GM18873 (cell line): ENCODE data around the gene GPATCH2L.

Experiments
- ATAC-seq: cut with Tn5 transposase; IDR thresholded peaks from one replicate; pipeline ENCODE4 v1.9.1; 2021; ENCODE audit warnings: mild to moderate bottlenecking, moderate library complexity, moderate number of reproducible peaks; ENCODE audit not compliant: unreplicated experiment, low FRiP score

The GPATCH2L gene

DNA sequence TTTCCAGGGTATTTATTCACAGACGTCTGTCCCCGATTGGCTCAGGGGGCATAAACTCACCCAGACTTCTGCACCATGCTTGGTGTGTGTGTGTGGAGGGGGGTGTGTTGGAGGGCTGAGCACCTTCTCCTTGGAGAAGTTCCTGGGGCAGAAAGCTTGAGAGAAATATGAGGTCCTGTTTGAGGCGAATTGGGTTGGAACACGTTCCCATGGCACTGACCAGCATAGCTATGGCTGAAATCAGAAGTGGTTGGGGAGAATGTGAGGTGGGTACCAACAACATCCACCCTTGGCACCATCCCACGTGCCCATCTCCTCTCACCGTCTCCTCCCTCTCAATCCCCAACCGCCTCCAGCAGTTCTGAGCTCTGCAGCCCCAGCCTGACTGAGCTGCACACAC lies 16.0 kb upstream of the GPATCH2L start:
- no peak for ATAC-seq

DNA sequence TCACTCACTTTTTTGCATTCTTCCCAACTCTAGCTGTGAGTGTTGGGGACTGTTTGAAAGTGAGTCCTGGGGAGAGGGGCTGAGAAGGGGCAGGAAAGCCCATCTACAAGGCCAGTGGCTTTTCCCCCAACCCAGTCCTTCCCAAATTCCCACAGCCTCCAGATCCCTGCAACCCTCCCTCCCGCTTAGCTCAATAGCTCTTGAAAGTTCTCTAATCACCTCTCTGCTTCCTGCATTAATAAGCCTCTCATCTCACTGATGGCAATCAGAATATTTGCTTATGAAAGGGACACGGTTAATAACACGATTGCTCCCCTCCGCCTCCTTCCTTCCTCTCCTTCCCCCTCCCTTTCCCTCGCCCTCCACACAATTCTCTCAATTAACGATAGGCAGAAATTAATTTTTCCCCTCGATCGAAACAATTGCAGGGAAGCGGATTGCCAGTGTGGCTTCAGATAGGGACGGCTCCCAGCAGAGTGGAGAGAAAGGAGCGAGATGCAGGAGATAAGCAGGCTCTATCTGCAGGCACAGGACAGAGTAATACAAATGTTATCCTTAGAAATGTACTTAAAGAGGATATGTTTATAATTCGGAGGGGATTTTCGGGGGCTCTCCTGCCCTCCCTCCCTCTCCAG lies 15.1 kb upstream of the GPATCH2L start:
- ATAC-seq: no peak

DNA sequence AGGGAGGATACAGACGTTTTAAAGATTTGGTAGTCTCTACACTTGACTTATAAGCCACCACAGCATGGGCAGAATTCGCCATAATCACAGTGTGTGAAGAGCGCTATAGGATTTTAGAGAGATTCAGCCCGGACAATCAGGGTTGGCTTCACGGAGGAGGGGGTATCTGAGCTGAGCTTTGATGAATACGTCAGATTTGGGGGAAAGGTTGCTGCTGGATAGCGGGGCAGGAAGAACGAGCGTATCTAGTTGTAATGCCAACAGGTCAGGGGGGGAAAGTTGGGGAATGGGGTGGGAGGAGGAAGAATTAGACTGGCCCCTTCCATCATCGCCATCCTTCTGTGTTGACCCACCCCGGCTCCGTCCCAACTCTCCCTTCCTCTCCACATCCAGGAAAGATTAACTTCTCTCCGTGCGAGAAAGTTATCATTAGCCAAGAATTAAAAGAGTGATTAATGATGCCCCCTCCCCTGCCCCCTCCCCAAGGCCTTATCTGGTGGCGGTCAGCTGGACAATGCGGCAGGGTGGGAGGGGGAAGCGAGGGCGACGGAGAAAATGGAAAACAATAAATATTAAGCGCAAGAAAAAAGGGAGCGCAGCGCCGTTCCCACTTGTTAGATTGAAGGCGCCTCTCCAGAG lies 13.5 kb upstream of the GPATCH2L start:
- ATAC-seq: no peak

DNA sequence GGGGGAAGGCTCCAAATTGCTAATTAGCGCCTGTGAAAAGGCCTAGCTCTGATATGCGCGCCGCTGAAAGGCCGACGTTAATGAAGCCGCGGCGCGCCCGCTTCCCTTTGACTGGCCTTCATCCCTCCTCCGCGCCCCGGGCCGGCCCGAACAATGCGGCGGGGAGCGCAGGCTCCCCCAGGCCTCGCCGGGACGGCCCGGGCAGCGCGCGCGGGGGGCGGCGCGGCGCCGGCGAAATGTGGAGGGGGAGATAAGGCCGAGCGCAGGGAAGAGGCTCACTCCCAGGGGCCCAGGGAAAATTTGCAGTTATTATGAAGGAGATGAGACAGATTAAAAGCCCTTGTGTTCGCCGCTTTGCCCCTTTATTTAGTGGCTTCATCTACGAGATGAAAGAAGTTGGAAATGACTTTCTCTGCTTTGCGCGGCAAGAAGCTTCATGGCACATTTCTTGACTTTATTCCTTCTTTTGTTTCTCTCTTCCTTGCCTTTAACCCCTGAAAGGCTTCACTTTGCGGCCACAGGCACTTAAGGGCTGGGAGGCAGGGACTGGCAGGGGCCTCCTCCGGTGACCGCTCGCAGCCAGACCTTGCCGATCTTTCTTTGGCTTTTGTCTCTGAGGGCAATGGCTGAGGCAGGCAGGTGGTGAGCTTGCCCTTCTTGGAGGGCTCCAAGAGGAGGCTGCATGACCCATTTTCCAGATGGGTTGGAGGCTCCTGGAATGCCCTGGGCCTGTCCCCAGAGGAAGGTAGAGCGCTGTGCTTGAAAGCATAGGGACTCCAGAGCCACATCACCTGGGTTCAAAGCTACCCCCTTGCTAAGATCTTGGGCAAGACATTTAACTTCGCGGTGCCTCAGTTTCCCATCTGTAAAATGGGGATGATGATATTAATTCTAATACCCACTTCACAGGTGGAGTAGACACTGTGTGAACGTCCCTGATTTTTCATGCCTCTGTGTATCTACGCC lies 12.7 kb upstream of the GPATCH2L start:
- ATAC-seq: no peak

DNA sequence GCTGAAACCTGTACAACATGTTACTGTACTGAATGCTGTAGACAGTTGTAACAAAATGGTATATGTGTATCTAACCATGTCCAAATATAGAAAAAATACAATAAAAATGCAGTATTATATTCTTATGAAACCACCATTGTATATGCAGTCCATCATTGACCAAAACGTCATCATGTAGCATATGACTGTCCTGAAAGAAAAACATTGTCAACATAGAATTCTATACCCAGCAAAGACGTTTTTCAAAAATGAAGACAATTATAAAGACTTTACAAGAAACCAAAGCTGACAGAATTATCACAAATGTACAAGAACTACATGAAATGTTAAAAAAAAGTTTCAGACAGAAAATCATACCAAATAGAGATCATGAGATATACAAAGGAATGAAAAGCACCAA lies 8.1 kb upstream of the GPATCH2L start:
- ATAC-seq: no peak

DNA sequence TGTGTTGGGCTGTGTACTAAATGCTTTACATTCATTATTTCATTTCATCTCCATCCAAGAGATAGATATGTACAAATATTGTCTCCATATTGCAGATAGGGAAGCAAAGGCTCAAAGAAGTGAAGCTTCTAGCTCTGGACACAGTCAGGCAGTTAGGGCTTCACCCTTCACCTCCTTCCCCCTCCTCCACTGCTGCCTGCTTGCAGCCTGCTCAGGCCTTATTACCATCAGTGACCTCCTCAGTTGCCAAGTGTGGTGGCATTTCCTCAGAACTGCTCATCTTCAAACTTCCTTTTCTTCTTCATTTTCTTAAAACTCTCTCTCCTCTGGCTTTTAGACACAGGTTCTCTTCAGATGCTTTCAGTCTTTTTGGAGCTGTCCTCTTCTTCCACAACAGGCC lies 4.7 kb upstream of the GPATCH2L start:
- ATAC-seq: no peak

DNA sequence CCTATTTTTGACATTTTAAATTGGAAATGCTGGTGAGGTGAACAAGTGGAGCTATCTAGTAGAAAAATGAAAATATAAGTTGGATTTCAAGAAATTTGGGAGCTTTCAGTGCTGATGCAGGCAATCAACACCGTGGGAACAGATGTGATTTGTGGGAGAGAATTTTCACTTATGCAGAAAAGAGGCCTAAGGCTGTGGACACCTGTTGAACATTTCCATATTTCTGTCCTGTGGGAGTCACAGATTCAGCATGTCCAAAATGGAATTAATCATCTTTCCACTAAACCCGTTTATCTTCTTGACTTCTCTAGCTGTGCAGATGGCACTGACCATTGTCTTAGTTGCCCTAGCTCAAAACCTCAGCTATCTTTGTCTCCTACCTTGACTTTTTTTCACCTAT lies 2.5 kb upstream of the GPATCH2L start:
- no peak for ATAC-seq

DNA sequence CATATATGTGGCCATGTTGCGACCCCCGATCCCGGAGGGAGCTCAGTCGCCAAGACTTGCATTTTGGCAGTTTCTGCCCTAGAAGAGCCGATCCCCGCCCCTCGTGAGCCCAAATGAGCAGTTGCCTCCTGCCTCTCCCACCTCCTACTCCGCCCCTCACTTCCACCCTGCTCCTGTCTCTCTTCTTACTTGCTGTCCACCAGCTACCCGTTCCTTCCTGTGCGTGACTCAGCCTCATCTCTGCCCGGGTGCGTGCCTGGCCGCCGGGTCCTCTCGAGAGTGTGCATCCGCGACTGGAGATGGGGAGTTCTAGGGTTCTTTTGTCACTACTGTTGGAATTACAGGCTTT lies 585 bp downstream of the GPATCH2L start:
- peak; percentile 49 for ATAC-seq

DNA sequence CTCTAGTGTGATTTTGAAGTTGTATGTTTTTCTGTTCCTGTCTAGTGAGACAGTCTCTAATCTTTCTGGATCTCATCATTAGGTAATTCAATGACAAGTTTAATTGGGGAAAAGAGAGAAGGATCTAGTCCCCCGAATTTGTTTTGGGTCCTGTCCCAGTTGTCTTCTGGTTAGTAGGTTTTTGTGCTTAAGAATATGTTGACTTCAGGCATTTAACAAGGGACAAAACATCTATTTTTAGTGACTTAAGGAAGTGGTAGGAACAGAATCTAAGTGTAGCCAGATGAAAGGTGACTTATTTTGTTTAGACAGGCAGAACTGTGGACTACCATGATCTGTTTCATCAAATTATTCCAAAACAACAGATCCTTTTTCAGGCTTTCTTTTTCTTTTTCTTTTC lies 2.2 kb downstream of the GPATCH2L start:
- no peak for ATAC-seq

DNA sequence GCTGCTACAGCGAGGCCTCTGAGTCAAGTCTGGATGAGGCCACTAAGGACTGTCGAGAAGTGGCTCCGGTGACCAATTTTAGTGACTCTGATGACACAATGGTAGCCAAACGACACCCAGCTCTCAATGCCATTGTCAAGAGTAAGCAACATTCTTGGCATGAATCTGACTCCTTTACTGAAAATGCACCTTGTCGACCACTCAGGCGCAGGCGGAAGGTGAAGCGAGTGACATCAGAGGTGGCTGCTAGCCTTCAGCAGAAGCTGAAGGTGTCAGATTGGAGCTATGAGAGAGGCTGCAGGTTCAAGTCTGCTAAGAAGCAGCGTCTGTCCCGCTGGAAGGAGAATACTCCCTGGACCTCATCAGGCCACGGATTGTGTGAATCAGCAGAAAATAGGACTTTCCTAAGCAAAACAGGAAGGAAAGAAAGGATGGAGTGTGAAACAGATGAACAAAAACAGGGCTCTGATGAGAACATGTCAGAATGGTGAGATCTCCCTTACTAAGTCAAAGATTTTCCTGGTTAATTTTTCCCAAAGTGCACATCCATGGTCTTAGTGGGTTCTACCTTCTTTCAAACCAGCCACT lies 2.9 kb downstream of the GPATCH2L start:
- ATAC-seq: no peak

DNA sequence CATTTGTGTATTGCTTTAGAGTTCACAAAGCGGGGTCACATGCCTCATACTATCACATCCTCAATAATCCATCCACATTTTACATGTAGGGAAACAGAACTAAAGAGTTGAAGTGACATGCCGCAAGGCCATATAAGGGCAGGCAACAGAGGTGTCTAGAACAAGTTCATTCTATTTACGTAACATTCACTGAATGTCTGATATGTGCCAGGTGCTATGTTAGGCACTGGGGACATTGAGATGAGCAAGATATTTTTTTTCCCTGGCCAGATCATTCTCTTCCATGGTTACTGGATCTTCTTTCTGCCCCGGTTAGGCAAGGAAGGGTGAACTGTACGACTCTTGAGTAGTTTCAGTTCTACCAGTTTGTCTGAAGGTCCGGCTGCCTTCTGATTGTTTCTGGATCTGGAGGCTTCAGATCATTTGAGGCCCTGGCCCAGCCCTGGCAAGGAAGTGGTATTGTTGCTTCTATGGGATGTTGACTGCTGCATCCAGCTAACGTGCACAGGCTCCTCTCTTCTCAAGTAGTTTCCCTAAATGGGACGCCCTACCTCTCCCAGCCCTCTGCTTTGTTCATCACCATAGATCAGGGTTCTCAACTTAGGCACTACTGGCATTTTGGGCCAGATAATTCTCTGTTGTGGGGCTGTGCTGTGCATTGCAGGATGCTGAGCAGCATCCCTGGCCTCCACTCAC lies 12.1 kb downstream of the GPATCH2L start:
- no peak for ATAC-seq

DNA sequence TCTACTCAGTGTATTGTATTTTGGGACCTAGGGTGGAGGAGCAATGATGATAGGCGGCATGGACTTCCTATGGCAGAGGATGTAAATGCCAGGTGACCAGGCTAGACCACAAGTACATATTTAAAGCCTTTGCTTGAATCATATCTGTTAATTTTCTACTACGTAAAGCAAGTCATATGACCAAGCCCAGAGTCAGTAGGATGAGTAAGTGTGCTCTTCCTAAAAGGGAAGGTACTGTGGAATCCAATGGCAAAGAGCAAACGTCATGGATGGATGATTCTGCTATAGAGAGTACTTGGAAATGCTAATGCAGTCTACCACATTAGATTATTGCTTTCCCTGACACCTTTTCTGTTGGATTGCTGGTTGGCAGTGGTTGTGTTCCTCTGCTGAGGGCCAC lies 16.8 kb downstream of the GPATCH2L start:
- ATAC-seq: no peak

DNA sequence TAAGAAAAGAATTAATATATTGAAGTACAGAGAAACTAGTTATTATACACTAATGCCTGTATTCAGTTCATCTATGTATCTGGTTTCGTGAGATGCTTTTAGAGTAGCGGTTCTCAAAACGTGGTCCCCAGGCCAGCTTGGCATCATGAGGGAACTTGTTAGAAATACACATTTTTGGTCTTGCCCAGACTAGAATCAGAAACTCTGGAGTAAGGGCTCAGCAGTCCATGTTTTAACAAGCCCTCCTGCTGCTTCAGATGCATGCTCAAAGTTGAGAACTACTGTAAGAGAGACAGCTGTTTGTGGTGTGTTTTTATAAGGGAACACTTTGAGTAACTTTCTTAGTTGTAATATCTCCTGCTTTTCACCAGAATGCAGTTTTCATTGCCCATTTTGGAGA lies 18.1 kb downstream of the GPATCH2L start:
- ATAC-seq: no peak

DNA sequence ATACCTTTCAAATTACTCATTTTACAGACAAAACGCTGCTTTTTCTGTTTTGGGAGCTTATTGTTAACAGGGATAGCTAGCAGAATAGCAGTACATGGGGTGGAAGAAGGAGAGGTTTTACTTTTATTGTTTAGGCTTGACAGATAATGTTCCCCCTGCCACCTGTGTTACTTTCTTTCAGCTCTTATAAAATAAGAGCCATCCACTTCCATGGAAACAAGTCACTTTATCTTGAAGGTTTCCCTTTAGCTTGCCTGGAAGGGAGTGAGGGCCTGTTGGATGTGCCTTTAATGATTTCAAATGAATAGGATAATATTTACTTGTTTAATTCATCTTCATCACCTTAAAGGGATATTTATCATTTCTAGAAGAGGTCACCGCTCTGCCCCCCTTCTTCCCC lies 23.3 kb downstream of the GPATCH2L start:
- no peak for ATAC-seq

DNA sequence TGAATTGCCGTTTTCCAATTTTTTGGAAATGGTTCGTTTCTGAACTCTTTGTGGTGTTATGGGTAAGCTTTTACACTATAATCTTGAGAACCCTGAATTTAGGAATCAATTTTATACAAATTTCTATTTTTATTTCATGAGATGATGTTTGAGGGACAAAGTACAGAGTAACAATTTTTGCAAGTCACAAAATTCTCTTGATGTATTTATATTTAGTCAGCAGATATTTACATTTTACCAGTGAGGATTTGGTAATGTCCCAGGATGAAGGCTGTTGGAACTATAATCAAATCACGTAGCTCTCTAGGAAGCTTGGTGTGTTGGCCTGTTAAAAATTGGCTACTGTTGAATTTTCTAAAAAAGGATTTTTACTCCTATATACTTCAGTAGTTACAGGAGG lies 24.2 kb downstream of the GPATCH2L start:
- ATAC-seq: no peak

DNA sequence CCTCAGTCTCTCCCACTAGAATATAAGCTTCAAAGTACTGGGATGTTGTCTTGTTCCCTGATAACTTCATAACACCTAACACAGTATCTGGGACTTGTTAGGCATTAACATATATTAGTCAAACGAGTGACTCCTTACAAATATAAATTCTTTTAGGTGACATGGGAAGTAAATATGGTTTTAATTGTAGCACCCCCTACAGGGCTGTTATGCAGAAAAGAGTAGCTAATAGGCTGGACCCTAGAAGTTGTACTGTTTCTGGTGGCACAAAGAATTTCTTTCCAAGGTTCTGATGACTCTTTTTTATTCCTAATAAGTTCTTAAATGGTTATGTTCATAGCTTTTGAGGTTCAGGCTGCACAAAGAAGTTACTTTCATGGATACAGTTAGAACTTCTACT lies 29.8 kb downstream of the GPATCH2L start:
- no peak for ATAC-seq

DNA sequence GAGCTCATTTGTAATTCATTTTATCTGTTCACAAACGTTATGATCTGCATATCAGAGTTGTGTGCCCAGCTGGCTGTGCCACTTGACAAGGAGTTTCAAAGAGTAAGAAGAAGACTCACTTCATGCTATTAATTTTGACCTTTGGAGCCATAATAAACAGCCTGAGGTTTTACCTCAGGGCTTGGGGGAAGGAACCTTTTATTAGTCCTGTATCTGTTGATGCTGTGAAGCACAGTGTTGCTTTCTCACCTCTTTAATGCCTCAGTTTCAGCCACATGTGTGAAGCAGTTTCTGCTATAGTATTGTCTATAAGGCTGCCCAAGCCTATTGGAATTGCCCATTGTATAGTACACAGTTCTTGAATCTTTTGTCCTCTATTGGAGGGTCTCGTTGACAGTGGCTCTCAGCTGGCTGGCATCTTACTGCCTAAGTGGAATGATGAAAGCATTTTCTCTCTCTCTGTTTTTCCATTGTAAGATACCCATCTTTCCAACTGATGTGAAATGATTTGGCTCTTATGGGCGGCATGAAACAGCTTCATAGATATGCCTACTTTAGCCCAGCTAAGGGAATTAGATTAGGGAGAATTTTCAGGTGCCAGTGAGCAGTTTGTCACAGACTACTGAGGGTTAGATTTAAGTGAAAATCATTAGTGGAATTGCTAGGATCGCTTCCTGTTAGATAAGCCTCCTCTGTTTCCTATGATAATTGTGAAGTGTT lies 34.7 kb downstream of the GPATCH2L start:
- no peak for ATAC-seq

DNA sequence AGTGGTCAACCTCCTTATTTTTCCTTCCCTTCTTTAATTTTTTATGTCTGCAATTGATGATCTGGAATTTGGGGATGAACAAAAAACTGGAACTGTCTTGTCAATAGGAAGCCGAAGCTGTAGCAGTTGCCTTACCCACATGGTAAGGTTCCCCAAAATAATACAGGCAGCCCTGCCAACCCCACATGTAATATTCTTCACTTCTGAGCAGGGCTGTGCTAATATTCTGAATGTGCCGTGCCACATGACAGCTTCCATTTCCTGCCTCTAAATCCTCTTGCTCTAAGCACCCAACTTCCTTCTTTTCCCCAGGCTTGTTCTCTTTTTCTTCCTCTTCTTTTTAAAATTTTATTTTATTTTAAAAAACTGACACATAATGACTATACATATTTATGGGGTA lies 39.6 kb downstream of the GPATCH2L start:
- no peak for ATAC-seq

DNA sequence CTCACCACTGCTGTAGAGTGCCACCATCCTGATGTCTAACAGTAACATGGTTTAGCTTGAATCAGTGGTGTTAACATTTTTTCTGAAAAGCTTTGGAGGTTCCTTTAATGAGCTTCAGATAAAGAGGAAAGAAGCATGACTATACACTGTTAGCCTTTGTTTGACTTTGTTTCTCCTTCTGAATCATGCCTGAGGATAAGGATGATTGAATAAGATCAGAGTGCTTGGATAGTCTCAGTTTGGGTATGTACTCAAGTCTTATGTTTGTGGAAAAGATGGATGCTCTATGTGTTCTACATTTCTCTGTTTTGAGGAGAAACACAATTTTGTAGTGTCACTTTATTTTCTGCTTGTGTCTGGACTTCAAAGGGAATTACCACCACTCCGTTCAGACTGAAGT lies 42.0 kb downstream of the GPATCH2L start:
- ATAC-seq: no peak

DNA sequence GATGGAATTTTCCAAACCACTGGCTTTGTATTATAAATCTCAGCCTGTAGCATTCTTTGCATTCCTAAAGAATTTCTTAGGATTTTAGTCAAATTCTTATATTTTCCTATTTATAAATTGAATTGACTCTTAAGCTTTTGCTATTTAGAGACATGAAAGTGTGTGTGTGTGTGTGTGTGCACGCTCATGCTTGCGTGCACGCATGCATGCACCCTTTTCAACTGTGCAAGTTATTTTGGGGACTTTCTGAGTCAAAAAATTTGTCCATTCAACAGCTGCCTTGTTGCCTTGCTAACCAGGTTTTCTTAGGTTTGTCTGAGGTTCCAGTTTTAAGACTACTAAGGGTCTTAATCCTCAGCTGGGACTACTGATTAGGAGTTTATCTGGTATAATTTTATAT lies 42.6 kb downstream of the GPATCH2L start:
- ATAC-seq: no peak
